Subcutaneous abdominal adipose tissue (tissue), 5 donors: ENCODE results near the gene NUP133.

Source experiments
- H3K27ac ChIP-seq: one replicate; pipeline ENCODE4 v1.7.0; 2013; ENCODE audit warnings: low read depth, mild to moderate bottlenecking, inconsistent platforms, low read length, moderate library complexity
- H3K27me3 ChIP-seq, 5 donors: one replicate each; pipeline ENCODE4 v1.7.0; 2013; ENCODE audit warnings: low read length in 5 of 5, inconsistent platforms in 1 of 5; ENCODE audit not compliant: control insufficient read depth in 5 of 5, insufficient read depth in 4 of 5
- H3K36me3 ChIP-seq, 5 donors: one replicate each; pipeline ENCODE4 v1.7.0; 2013; ENCODE audit warnings: low read length in 5 of 5; ENCODE audit not compliant: control insufficient read depth in 5 of 5, insufficient read depth in 5 of 5
- H3K4me1 ChIP-seq, 5 donors: one replicate each; pipeline ENCODE4 v1.7.0; 2013; ENCODE audit warnings: low read length in 5 of 5, mild to moderate bottlenecking in 3 of 5, moderate library complexity in 1 of 5; ENCODE audit not compliant: control insufficient read depth in 5 of 5, insufficient read depth in 5 of 5
- H3K4me3 ChIP-seq, 5 donors: one replicate each; pipeline ENCODE4 v1.7.0; 2013; ENCODE audit warnings: low read length in 5 of 5, low read depth in 1 of 5
- H3K9ac ChIP-seq, 5 donors: one replicate each; pipeline ENCODE4 v1.7.0; 2013; ENCODE audit warnings: low read length in 5 of 5, mild to moderate bottlenecking in 4 of 5, moderate library complexity in 3 of 5
- H3K9me3 ChIP-seq, 5 donors: one replicate each; pipeline ENCODE4 v1.7.0; 2013; ENCODE audit warnings: low read length in 5 of 5; ENCODE audit not compliant: control insufficient read depth in 5 of 5
- donor health status: healthy.
- donor health status: healthy.
- donor health status: healthy.
- donor health status: healthy.
- donor health status: healthy.

Gene NUP133

GRCh38 chr1:229459815-229460214 lies 48.3 kb downstream of the NUP133 start:
- Histone ChIP-seq H3K9ac (no peak overlapping the region), H3K36me3 (peaks cover 43 to 88% (median 74%) of the 10 kb centered on the region in 5 donors)

GRCh38 chr1:229457436-229457835 lies 50.7 kb downstream of the NUP133 start:
- no peaks in the 10 kb centered on the region for H3K27me3 ChIP-seq
- no peak overlapping the region for H3K27ac ChIP-seq
- H3K4me3 ChIP-seq, result no peak overlapping the region
- peaks cover 0 to 4% (median 0%) of the 10 kb centered on the region in 5 donors for H3K4me1 ChIP-seq
- H3K9me3 ChIP-seq, result no peaks in the 10 kb centered on the region
- peaks cover 36 to 70% (median 57%) of the 10 kb centered on the region in 5 donors for H3K36me3 ChIP-seq
- no peak overlapping the region for H3K9ac ChIP-seq

More at GRCh38 chr1:229459815-229460214, 48.3 kb downstream of the NUP133 start:
- H3K4me1 ChIP-seq, result peaks cover 0 to 3% (median 0%) of the 10 kb centered on the region in 5 donors
- H3K27ac ChIP-seq, result no peak overlapping the region
- no peak overlapping the region for H3K4me3 ChIP-seq
- no peaks in the 10 kb centered on the region for H3K27me3 ChIP-seq
- no peaks in the 10 kb centered on the region for H3K9me3 ChIP-seq

- Histone ChIP-seq H3K36me3 (peaks cover 46 to 70% (median 57%) of the 10 kb centered on the region in 5 donors), H3K27ac (no peak overlapping the region), H3K9ac (no peak overlapping the region), H3K9me3 (no peaks in the 10 kb centered on the region), H3K4me1 (peaks cover 0 to 5% (median 0%) of the 10 kb centered on the region in 5 donors), H3K4me3 (no peak overlapping the region), H3K27me3 (no peaks in the 10 kb centered on the region)
Measured at GRCh38 chr1:229456016-229456415, 52.1 kb downstream of the NUP133 start.

- Histone ChIP-seq H3K27me3 (no peaks in the 10 kb centered on the region), H3K27ac (no peak overlapping the region), H3K9me3 (no peaks in the 10 kb centered on the region), H3K9ac (no peak overlapping the region), H3K4me1 (peaks cover 0 to 5% (median 0%) of the 10 kb centered on the region in 5 donors), H3K36me3 (peaks cover 41 to 60% (median 49%) of the 10 kb centered on the region in 5 donors), H3K4me3 (no peak overlapping the region)
Measured at GRCh38 chr1:229454056-229454455, 54.1 kb downstream of the NUP133 start.

- H3K4me1 ChIP-seq, result peaks cover 0 to 5% (median 0%) of the 10 kb centered on the region in 5 donors
- H3K36me3 ChIP-seq, result peaks cover 39 to 64% (median 50%) of the 10 kb centered on the region in 5 donors
- no peak overlapping the region for H3K9ac ChIP-seq
- no peak overlapping the region for H3K27ac ChIP-seq
- H3K27me3 ChIP-seq, result no peaks in the 10 kb centered on the region
- no peak overlapping the region for H3K4me3 ChIP-seq
- no peaks in the 10 kb centered on the region for H3K9me3 ChIP-seq
Measured at GRCh38 chr1:229452956-229453801, 55.0 kb downstream of the NUP133 start.

DNA sequence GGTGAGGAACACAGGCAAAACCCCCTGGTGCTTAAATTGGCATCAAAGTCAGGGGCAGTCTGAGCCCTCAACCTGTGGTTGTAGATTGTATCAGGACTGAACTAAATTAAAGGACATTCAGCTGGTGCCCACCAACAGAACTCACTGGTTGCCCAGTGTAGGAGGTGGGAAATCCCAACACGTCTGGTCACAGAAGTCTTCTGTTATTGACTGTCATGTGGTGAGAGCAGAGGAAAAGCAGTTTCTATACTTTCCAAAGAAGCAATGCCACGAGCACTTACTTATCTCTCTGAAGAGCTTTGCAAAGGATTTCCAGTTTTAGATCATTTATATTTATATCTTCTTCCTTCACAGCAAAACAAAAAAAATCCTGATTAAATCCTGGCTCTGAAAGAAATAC lies 59.3 kb downstream of the NUP133 start:
- Histone ChIP-seq H3K9ac (no peak overlapping the region), H3K36me3 (peaks cover 25 to 57% (median 45%) of the 10 kb centered on the region in 5 donors), H3K4me1 (peaks cover 0 to 5% (median 0%) of the 10 kb centered on the region in 5 donors), H3K4me3 (no peak overlapping the region), H3K27ac (no peak overlapping the region), H3K27me3 (no peaks in the 10 kb centered on the region), H3K9me3 (no peaks in the 10 kb centered on the region)

DNA sequence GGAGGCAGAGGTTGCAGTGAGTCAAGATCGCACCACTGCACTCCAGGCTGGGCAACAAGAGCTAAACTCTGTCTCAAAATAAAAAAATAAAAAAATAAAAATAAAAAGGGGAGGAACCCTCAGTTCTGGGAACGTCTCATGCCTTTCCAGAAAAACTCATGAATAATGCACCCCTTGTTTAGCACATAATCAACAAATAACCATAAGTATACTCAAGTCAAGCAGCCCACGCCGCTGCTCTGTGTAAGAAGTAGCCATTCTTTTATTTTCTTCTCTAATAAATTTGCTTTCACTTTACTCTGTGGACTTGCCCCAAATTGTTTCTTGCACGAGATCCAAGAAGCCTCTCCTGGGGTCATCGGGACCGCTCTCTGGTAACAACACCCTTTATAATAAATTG lies 59.8 kb downstream of the NUP133 start:
- Histone ChIP-seq H3K9me3 (no peaks in the 10 kb centered on the region), H3K27me3 (no peaks in the 10 kb centered on the region), H3K27ac (no peak overlapping the region), H3K36me3 (peaks cover 25 to 58% (median 46%) of the 10 kb centered on the region in 5 donors), H3K4me1 (peaks cover 0 to 5% (median 0%) of the 10 kb centered on the region in 5 donors), H3K9ac (no peak overlapping the region), H3K4me3 (no peak overlapping the region)

DNA sequence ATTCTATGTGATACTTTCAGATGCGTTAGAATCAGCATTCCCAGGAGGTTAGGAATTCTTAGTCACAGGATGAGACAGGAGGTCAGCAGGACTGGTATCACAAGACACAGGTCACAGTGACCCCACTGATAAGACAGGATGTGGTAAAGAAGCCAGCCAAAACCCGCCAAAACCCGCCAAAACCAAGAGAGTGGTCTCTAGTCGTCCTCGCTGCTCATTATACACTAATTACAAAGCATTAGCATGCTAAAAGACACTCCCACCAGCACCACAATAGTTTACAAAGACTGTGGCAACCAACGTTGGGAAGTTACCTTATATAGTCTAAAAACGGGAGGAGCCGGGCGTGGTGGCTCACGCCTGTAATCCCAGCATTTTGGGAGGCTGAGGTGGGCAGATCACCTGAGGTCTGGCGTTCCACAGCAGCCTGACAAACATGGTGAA lies 60.3 kb downstream of the NUP133 start:
- H3K27me3 ChIP-seq, result no peaks in the 10 kb centered on the region
- peaks cover 25 to 63% (median 51%) of the 10 kb centered on the region in 5 donors for H3K36me3 ChIP-seq
- no peaks in the 10 kb centered on the region for H3K9me3 ChIP-seq
- H3K4me3 ChIP-seq, result no peak overlapping the region
- no peak overlapping the region for H3K27ac ChIP-seq
- peaks cover 0 to 5% (median 0%) of the 10 kb centered on the region in 5 donors for H3K4me1 ChIP-seq
- H3K9ac ChIP-seq, result no peak overlapping the region

GRCh38 chr1:229445828-229446227 lies 62.3 kb downstream of the NUP133 start:
- H3K9ac ChIP-seq, result no peak overlapping the region
- H3K4me1 ChIP-seq, result no peaks in the 10 kb centered on the region
- no peaks in the 10 kb centered on the region for H3K27me3 ChIP-seq
- no peak overlapping the region for H3K27ac ChIP-seq
- no peaks in the 10 kb centered on the region for H3K9me3 ChIP-seq
- no peak overlapping the region for H3K4me3 ChIP-seq
- H3K36me3 ChIP-seq, result peaks cover 24 to 64% (median 44%) of the 10 kb centered on the region in 5 donors

DNA sequence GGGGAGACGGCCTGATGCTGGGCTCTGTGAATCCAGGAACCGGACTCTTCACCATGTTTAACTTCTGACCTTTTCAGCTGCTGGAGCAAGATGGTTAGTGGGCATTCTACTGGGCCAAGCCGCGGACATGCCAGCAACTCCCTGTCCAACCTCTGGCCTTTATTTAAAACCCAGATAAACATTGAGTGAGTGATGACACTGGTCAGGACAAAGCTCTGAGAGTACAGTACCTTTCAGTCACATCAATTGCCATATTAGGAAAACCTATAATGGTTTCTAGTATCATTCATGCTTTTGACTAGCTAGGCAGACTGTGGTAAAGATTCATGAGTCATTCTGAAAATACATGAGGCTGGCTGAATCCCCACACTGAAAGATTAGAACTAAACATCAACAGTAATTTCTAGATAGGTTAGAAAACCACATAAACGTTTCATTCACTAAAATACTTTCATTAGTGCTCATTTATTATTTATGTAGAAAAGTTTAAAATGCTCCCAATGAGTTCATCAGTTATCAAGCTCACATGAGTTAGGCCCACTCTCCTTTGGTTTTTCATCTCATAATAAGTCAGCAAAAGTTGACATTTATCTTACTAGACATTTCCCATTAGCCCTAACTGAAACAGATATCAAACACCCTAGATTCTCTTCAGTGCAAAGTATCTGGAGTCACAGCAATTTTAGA lies 67.1 kb downstream of the NUP133 start:
- Histone ChIP-seq H3K27me3 (peaks cover 0 to 4% (median 0%) of the 10 kb centered on the region in 5 donors), H3K27ac (peak overlapping the region; percentile 23), H3K9ac (no peak overlapping the region), H3K36me3 (peaks cover 21 to 49% (median 34%) of the 10 kb centered on the region in 5 donors), H3K4me1 (peaks cover 0 to 3% (median 0%) of the 10 kb centered on the region in 5 donors), H3K9me3 (no peaks in the 10 kb centered on the region), H3K4me3 (no peak overlapping the region)
